HCT116 (cell line): ENCODE measurements around the gene TM6SF1.

Source experiments
- CTCF ChIP-seq, 3 experiments: fragments of 200-600 bp in 1 of 3; sonication (generic) in 1 of 3; IDR thresholded peaks in 2 of 3; conservative IDR thresholded peaks in 1 of 3; 2 replicates each; pipeline ENCODE4 v1.5.1; 2012 to 2017; ENCODE audit warnings: low read depth in 2 of 3, low read length in 2 of 3, antibody characterized with exemption in 1 of 3, borderline replicate concordance in 1 of 3, control low read depth in 1 of 3, mild to moderate bottlenecking in 1 of 3, mixed read lengths in 1 of 3, mixed run types in 1 of 3, moderate library complexity in 1 of 3; ENCODE audit not compliant: insufficient read depth in 1 of 3
- EGR1 ChIP-seq: IDR thresholded peaks from 2 replicates; pipeline ENCODE4 v1.6.1; 2012; ENCODE audit warnings: low read depth
- ELF1 ChIP-seq: IDR thresholded peaks from 2 replicates; pipeline ENCODE4 v1.6.1; 2012; ENCODE audit warnings: low read depth, borderline replicate concordance
- EZH2phosphoT487 ChIP-seq: fragments of 200-600 bp; IDR thresholded peaks from 2 replicates; pipeline ENCODE4 v1.6.1; 2018; ENCODE audit warnings: antibody characterized with exemption, borderline replicate concordance
- JUND ChIP-seq: IDR thresholded peaks from 2 replicates; pipeline ENCODE4 v1.6.1; 2012
- POLR2A ChIP-seq: IDR thresholded peaks from 2 replicates; pipeline ENCODE4 v1.7.0; 2011; ENCODE audit warnings: borderline replicate concordance; ENCODE audit not compliant: insufficient read depth, insufficient read length; ENCODE audit errors: extremely low read depth
- POLR2AphosphoS5 ChIP-seq: IDR thresholded peaks from 2 replicates; pipeline ENCODE4 v1.6.1; 2011; ENCODE audit warnings: mild to moderate bottlenecking, low read depth, low read length, moderate library complexity
- RAD21 ChIP-seq: IDR thresholded peaks from 2 replicates; pipeline ENCODE4 v1.6.1; 2012; ENCODE audit warnings: low read depth, mild to moderate bottlenecking
- YY1 ChIP-seq: IDR thresholded peaks from 2 replicates; pipeline ENCODE4 v1.6.1; 2011; ENCODE audit warnings: low read length, low read depth, moderate library complexity, mild to moderate bottlenecking; ENCODE audit not compliant: insufficient replicate concordance; ENCODE audit errors: extremely low read depth
- ZFX ChIP-seq: fragments of 450-650 bp; IDR thresholded peaks from 2 replicates; pipeline ENCODE4 v1.6.1; 2017
- ZNF274 ChIP-seq: fragments of 200-500 bp; sonication (Bioruptor generic); IDR thresholded peaks from 2 replicates; pipeline ENCODE4 v1.6.1; 2014; ENCODE audit warnings: mild to moderate bottlenecking, low read depth, low read length, inconsistent platforms

- TF ChIP-seq EGR1 (no peak), ZNF274 (no peak), CTCF (IDR thresholded peaks at IDR 0.05 in 2 of 3, conservative IDR thresholded peaks at IDR 0.05 in 1 of 3; ENCODE audit: borderline replicate concordance in 1 of 3, insufficient read depth in 1 of 3, low read depth in 2 of 3, low read length in 2 of 3) (no peak), POLR2A (no peak), POLR2AphosphoS5 (no peak), EZH2phosphoT487 (no peak), JUND (no peak), ELF1 (no peak), RAD21 (no peak), YY1 (no peak), ZFX (no peak)
Observed at GRCh38 chr15:83185561-83185960, 78.1 kb downstream of the TM6SF1 start.
